SU-DHL-6 (cell line): Measurements from ENCODE around the gene DAP3.
"Not testable (repeated sequence)": the region's sequence is repeated elsewhere in the genome, so short reads cannot be mapped to it uniquely, and the experiment has no call there.

ENCODE experiments used
- EZH2phosphoT487 ChIP-seq: fragments of 200-600 bp; sonication (generic), shearing (Covaris generic); conservative IDR thresholded peaks from 2 replicates; pipeline ENCODE4 v1.6.1; 2018; ENCODE audit warnings: mild to moderate bottlenecking, antibody characterized with exemption, low read length, moderate library complexity, mixed read lengths
- TF ChIP-seq, protein P1 (sequence below): fragments of 200-600 bp; sonication (generic); IDR thresholded peaks from one replicate; pipeline ENCODE4 v1.5.1; 2017; ENCODE audit warnings: antibody characterized with exemption, mild to moderate bottlenecking, low read length, moderate library complexity; ENCODE audit not compliant: insufficient read depth, poor library complexity, severe bottlenecking

DNA sequence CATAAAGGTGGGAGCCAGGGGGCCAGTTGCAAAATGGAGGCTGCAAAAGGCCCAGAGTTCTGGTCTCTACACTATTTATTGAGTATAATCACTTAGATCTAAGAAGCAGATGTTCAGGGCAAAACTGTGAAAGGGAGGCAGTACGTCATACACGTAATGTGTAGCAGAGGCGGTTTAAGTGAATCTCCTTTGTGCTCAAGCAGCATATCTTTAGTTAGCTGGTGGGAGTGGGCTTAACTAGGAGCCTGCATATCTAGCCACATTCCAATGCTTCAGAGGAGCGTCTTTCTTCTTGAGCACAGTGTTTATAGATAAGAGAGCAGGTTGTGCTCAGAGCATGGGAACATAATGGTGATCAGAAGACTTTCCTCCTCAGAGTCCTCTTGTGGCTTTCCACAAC, 10.2 kb downstream of the DAP3 start:
- TF ChIP-seq, protein P1, sequence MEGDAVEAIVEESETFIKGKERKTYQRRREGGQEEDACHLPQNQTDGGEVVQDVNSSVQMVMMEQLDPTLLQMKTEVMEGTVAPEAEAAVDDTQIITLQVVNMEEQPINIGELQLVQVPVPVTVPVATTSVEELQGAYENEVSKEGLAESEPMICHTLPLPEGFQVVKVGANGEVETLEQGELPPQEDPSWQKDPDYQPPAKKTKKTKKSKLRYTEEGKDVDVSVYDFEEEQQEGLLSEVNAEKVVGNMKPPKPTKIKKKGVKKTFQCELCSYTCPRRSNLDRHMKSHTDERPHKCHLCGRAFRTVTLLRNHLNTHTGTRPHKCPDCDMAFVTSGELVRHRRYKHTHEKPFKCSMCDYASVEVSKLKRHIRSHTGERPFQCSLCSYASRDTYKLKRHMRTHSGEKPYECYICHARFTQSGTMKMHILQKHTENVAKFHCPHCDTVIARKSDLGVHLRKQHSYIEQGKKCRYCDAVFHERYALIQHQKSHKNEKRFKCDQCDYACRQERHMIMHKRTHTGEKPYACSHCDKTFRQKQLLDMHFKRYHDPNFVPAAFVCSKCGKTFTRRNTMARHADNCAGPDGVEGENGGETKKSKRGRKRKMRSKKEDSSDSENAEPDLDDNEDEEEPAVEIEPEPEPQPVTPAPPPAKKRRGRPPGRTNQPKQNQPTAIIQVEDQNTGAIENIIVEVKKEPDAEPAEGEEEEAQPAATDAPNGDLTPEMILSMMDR: not testable (repeated sequence)
- TF ChIP-seq EZH2phosphoT487: not testable (repeated sequence)
